Spleen (tissue), 11 donors: ENCODE data around the gene VPS26B. TPM values are rescaled to one million over a fixed set of nuclear protein-coding genes. Genes with fewer than 3 reads are reported as not detected.
A peak's percentile ranks its signal among the peaks of the same experiment; 100 is the strongest.

Source experiments
- DNase-seq: peaks from one replicate; pipeline ENCODE4 v3.0.0-alpha.2; 2020
- H3K27ac ChIP-seq, 8 donors: fragments of 200-600 bp; sonication (generic) in 7 of 8; 1 replicate in 4 of 8; 2 replicates in 4 of 8; pipeline versions ENCODE4 v1.5.0 to v1.8.0; 2016 to 2021; ENCODE audit warnings: inconsistent platforms in 4 of 8, mild to moderate bottlenecking in 4 of 8, moderate library complexity in 1 of 8
- H3K27me3 ChIP-seq, 7 donors: fragments of 200-600 bp; sonication (generic) in 6 of 7; replicated peaks in 1 of 7; 1 replicate in 4 of 7; 2 replicates in 3 of 7; pipeline versions ENCODE4 v1.5.0 to v1.8.0; 2016 to 2021; ENCODE audit warnings: inconsistent platforms in 3 of 7, mild to moderate bottlenecking in 1 of 7
- H3K36me3 ChIP-seq, 6 donors: fragments of 200-600 bp; sonication (generic) in 5 of 6; 1 replicate in 4 of 6; 2 replicates in 2 of 6; pipeline versions ENCODE4 v1.5.0 to v1.8.0; 2016 to 2021; ENCODE audit warnings: inconsistent platforms in 2 of 6
- H3K4me1 ChIP-seq, 6 donors: fragments of 200-600 bp; sonication (generic) in 5 of 6; 1 replicate in 3 of 6; 2 replicates in 3 of 6; pipeline versions ENCODE4 v1.5.0 to v1.8.0; 2016 to 2021; ENCODE audit warnings: inconsistent platforms in 3 of 6
- H3K4me3 ChIP-seq, 8 donors: fragments of 200-600 bp; sonication (generic) in 7 of 8; 1 replicate in 4 of 8; 2 replicates in 4 of 8; pipeline versions ENCODE4 v1.5.0 to v1.8.0; 2016 to 2021; ENCODE audit warnings: inconsistent platforms in 4 of 8, mild to moderate bottlenecking in 4 of 8, moderate library complexity in 2 of 8
- H3K9me3 ChIP-seq, 8 donors: fragments of 200-600 bp; sonication (generic) in 7 of 8; 1 replicate in 4 of 8; 2 replicates in 4 of 8; pipeline versions ENCODE4 v1.5.0 to v1.8.0; 2016 to 2021; ENCODE audit warnings: inconsistent platforms in 4 of 8
- POLR2A ChIP-seq, 3 donors: fragments of 450-650 bp; IDR thresholded peaks; one replicate each; pipeline ENCODE4 v1.5.1; 2017; ENCODE audit warnings: antibody characterized with exemption in 3 of 3, mild to moderate bottlenecking in 1 of 3
- POLR2AphosphoS5 ChIP-seq, 3 donors: sonication (generic); formaldehyde crosslinking; IDR thresholded peaks; one replicate each; pipeline ENCODE4 v1.5.1; 2017; ENCODE audit warnings: antibody characterized with exemption in 3 of 3
- WGBS, 5 donors: extraction: QIAGEN DNeasy Blood & Tissue Kit in 3 of 5; methylation state at CpG; one replicate each; pipeline versions ENCODE4 v1.1.5 to v1.1.7; 2013 to 2018; 5-methylcytosine and 5-hydroxymethylcytosine counted together
- intact Hi-C: fragments of 100-400 bp; cut with DNase I; formaldehyde crosslinking; loops from one replicate; pipeline ENCODE4 v1.15.0; 2023; ENCODE audit warnings: low total_unique reads
- polyA plus RNA-seq, 3 donors: library from polyadenylated mRNA; stranded (reverse); fragments of 200-250 nt; gene quantifications; one replicate each; pipeline ENCODE4 v1.2.1, GENCODE V29; 2013
- total RNA-seq, 7 donors: library from RNA; depleted of rRNA in 3 of 7; stranded (reverse); fragments of >200 nt in 3 of 7; fragmentation: NEBNext Ultra II Directional in 4 of 7; extraction: Animal tissue kit (Norgen Biotek cat#: 25700) in 4 of 7; gene quantifications; one replicate each; pipeline versions ENCODE4 v1.1.0 to v1.2.1, GENCODE V29; 2016 to 2021
- TF ChIP-seq, protein P1 (sequence below), 11 experiments: fragments of 200-600 bp in 7 of 11; fragments of 450-650 bp in 4 of 11; sonication (generic) in 4 of 11; IDR thresholded peaks in 8 of 11; conservative IDR thresholded peaks in 3 of 11; 1 replicate in 7 of 11; 2 replicates in 4 of 11; pipeline versions ENCODE4 v1.4.0 to v1.8.0; 2016 to 2021; ENCODE audit warnings: antibody characterized with exemption in 11 of 11, inconsistent platforms in 4 of 11, mild to moderate bottlenecking in 1 of 11
- donor health status: healthy with polysubstance abuse.
- donor health status: DM: no; HTN: no; CAD: no; lungs with moderate emphysema.
- donor health status: DM: no; HTN: no; CAD: no.
- donor health status: Bipolar disorder and iron deficiency.
- donor health status: healthy.
- donor health status: DM: no; HTN: no; CAD: no.
- donor health status: DM: yes; HTN: yes; CAD: no.

The VPS26B gene
- total and polyA plus RNA-seq, 10 donors = 9.7 to 48.9 (median 38.9) TPM

GRCh38 chr11:134245434-134245833 lies 21.0 kb downstream of the VPS26B start:
- WGBS, 5 donors = 89 to 96% (median 94%) methylated on average over 11 to 14 of the region's 14 CpGs
- Histone ChIP-seq H3K27me3 (no peaks in the 10 kb centered on the region), H3K4me3 (no peak overlapping the region), H3K9me3 (no peaks in the 10 kb centered on the region), H3K27ac (no peak overlapping the region), H3K4me1 (peaks cover 0 to 13% (median under 1%) of the 10 kb centered on the region in 6 donors), H3K36me3 (peaks cover 2 to 100% (median 83%) of the 10 kb centered on the region in 6 donors)
- intact Hi-C loops = no loop called here
- TF ChIP-seq POLR2AphosphoS5 (IDR thresholded peaks at IDR 0.05) (no peak), POLR2A (IDR thresholded peaks at IDR 0.05) (no peak)
- TF ChIP-seq, protein P1, sequence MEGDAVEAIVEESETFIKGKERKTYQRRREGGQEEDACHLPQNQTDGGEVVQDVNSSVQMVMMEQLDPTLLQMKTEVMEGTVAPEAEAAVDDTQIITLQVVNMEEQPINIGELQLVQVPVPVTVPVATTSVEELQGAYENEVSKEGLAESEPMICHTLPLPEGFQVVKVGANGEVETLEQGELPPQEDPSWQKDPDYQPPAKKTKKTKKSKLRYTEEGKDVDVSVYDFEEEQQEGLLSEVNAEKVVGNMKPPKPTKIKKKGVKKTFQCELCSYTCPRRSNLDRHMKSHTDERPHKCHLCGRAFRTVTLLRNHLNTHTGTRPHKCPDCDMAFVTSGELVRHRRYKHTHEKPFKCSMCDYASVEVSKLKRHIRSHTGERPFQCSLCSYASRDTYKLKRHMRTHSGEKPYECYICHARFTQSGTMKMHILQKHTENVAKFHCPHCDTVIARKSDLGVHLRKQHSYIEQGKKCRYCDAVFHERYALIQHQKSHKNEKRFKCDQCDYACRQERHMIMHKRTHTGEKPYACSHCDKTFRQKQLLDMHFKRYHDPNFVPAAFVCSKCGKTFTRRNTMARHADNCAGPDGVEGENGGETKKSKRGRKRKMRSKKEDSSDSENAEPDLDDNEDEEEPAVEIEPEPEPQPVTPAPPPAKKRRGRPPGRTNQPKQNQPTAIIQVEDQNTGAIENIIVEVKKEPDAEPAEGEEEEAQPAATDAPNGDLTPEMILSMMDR (IDR thresholded peaks at IDR 0.05 in 8 of 11, conservative IDR thresholded peaks at IDR 0.05 in 3 of 11) = no peak
- no peak for DNase-seq

DNA sequence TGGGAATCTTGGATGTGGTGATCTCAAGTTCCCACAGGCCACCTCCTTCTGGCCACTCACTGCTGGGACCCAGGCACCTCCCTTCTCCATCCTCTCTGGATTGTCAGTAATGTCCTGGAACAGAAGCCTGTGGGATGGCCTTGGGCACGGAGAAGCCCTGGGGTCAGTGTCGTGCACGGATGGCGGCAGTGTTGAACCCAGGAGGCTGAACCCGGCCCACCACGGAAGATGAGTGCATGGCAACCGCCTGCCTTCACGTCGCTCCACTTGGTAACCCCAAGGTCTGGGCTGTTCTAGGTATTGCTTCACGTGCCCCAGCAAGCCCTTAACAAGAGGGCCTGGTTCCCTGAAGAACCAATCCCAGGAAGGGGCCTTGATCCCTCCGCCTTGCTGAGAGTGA lies 21.6 kb downstream of the VPS26B start:
- intact Hi-C loops = no loop called here
- peaks cover 0 to 20% (median 3%) of the 10 kb centered on the region in 6 donors for H3K4me1 ChIP-seq
- TF ChIP-seq, protein P1 (IDR thresholded peaks at IDR 0.05 in 8 of 11, conservative IDR thresholded peaks at IDR 0.05 in 3 of 11) = no peak
- peak in 1 of 3 donors; percentile 52 for TF ChIP-seq POLR2AphosphoS5 (IDR thresholded peaks at IDR 0.05)
- 87 to 96% (median 91%) methylated on average over 11 of the region's 11 CpGs for WGBS, 5 donors
- H3K27ac ChIP-seq = no peak overlapping the region
- H3K9me3 ChIP-seq = no peaks in the 10 kb centered on the region
- H3K36me3 ChIP-seq = peaks cover 2 to 100% (median 86%) of the 10 kb centered on the region in 6 donors
- DNase-seq = no peak
- H3K4me3 ChIP-seq = no peak overlapping the region
- H3K27me3 ChIP-seq = no peaks in the 10 kb centered on the region

- TF ChIP-seq POLR2A (IDR thresholded peaks at IDR 0.05) = no peak
- no peak for DNase-seq
- Histone ChIP-seq H3K4me1 (peaks cover 0 to 26% (median 7%) of the 10 kb centered on the region in 6 donors), H3K36me3 (peaks cover 2 to 96% (median 83%) of the 10 kb centered on the region in 6 donors), H3K9me3 (no peaks in the 10 kb centered on the region), H3K27ac (no peak overlapping the region), H3K27me3 (no peaks in the 10 kb centered on the region), H3K4me3 (no peak overlapping the region)
- WGBS, 5 donors = 84 to 95% (median 88%) methylated on average over 4 of the region's 4 CpGs
- intact Hi-C loops = no loop called here
These were observed 22.2 kb downstream of the VPS26B start for GRCh38 chr11:134246678-134247077.

- 65 to 78% (median 70%) methylated on average over 7 of the region's 7 CpGs for WGBS, 5 donors
- intact Hi-C loops = no loop called here
- Histone ChIP-seq H3K4me3 (no peak overlapping the region), H3K27me3 (no peaks in the 10 kb centered on the region), H3K36me3 (peaks cover 2 to 73% (median 66%) of the 10 kb centered on the region in 6 donors), H3K4me1 (peaks cover 8 to 41% (median 21%) of the 10 kb centered on the region in 6 donors), H3K27ac (no peak overlapping the region), H3K9me3 (no peaks in the 10 kb centered on the region)
- no peak for DNase-seq
- TF ChIP-seq POLR2A (IDR thresholded peaks at IDR 0.05) (no peak), POLR2AphosphoS5 (IDR thresholded peaks at IDR 0.05) (no peak)
- TF ChIP-seq, protein P1 (IDR thresholded peaks at IDR 0.05 in 8 of 11, conservative IDR thresholded peaks at IDR 0.05 in 3 of 11) = no peak
These were observed 24.5 kb downstream of the VPS26B start for GRCh38 chr11:134248910-134249480.
